Nephron (organoid): Measurements from ENCODE around the gene DMRT1.

Experiments
- H3K27ac Mint-ChIP-seq, 3 experiments: 2 replicates each; pipeline ENCODE4 v1.8.0; 2020; ENCODE audit warnings: mixed read lengths in 3 of 3, mild to moderate bottlenecking in 2 of 3, moderate library complexity in 1 of 3
- H3K27me3 Mint-ChIP-seq: 2 replicates; pipeline ENCODE4 v1.8.0; 2021; ENCODE audit warnings: low read depth, mild to moderate bottlenecking, moderate library complexity, mixed read lengths
- H3K36me3 Mint-ChIP-seq: 2 replicates; pipeline ENCODE4 v1.8.0; 2020; ENCODE audit warnings: low read depth, mixed read lengths
- H3K4me1 Mint-ChIP-seq: 2 replicates; pipeline ENCODE4 v1.8.0; 2020; ENCODE audit warnings: mixed read lengths
- H3K4me3 Mint-ChIP-seq, 3 experiments: 2 replicates each; pipeline ENCODE4 v1.8.0; 2020; ENCODE audit warnings: mild to moderate bottlenecking in 3 of 3, mixed read lengths in 3 of 3, moderate library complexity in 2 of 3
- H3K9me3 Mint-ChIP-seq: 2 replicates; pipeline ENCODE4 v1.8.0; 2020; ENCODE audit warnings: mixed read lengths
- CTCF ChIP-seq, 3 experiments: fragments of 200-600 bp; sonication (generic); IDR thresholded peaks; one replicate each; pipeline ENCODE4 v1.5.0; 2021; ENCODE audit warnings: antibody characterized with exemption in 3 of 3; ENCODE audit not compliant: unreplicated experiment in 3 of 3

Gene DMRT1

GRCh38 chr9:952546-952945, 111.0 kb downstream of the DMRT1 start:
- Mint-ChIP-seq H3K9me3 (peaks cover 3% of the 10 kb centered on the region), H3K27me3 (peaks cover 23% of the 10 kb centered on the region)

GRCh38 chr9:959105-959504, 117.6 kb downstream of the DMRT1 start:
- H3K27ac Mint-ChIP-seq: no peak overlapping the region
- H3K4me1 Mint-ChIP-seq: no peaks in the 10 kb centered on the region
- H3K36me3 Mint-ChIP-seq: no peaks in the 10 kb centered on the region
- no peaks in the 10 kb centered on the region for H3K9me3 Mint-ChIP-seq
- no peak for TF ChIP-seq CTCF (IDR thresholded peaks at IDR 0.05; ENCODE audit: unreplicated experiment in 3 of 3)
- no peak overlapping the region for H3K4me3 Mint-ChIP-seq
- peaks cover 56% of the 10 kb centered on the region for H3K27me3 Mint-ChIP-seq

More at GRCh38 chr9:952546-952945, 111.0 kb downstream of the DMRT1 start:
- Mint-ChIP-seq H3K27ac (no peak overlapping the region), H3K4me1 (no peaks in the 10 kb centered on the region), H3K4me3 (no peak overlapping the region), H3K36me3 (no peaks in the 10 kb centered on the region)
- TF ChIP-seq CTCF (IDR thresholded peaks at IDR 0.05; ENCODE audit: unreplicated experiment in 3 of 3): no peak

DNA sequence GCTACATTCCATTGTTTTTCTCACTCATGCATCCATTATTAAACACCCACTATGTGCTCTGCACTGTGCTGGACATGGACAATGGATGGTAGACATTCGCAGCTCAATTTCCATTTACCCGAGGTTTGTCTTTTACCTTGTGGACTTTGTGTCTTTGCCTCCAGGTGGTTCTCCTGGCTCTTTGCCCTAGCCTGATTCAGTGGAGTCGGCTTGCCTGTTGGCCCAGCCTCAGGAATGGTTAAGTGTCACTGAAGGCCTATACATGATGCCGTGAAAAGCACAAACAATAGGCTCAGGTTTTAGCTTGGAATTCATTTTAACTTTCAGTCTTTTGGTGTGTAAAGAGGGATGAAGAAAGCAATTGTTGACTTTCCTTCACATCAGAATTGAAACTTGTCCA, 118.4 kb downstream of the DMRT1 start:
- Mint-ChIP-seq H3K36me3 (no peaks in the 10 kb centered on the region), H3K27me3 (peaks cover 64% of the 10 kb centered on the region), H3K4me3 (no peak overlapping the region), H3K4me1 (no peaks in the 10 kb centered on the region), H3K27ac (no peak overlapping the region), H3K9me3 (no peaks in the 10 kb centered on the region)
- TF ChIP-seq CTCF (IDR thresholded peaks at IDR 0.05; ENCODE audit: unreplicated experiment in 3 of 3): no peak

DNA sequence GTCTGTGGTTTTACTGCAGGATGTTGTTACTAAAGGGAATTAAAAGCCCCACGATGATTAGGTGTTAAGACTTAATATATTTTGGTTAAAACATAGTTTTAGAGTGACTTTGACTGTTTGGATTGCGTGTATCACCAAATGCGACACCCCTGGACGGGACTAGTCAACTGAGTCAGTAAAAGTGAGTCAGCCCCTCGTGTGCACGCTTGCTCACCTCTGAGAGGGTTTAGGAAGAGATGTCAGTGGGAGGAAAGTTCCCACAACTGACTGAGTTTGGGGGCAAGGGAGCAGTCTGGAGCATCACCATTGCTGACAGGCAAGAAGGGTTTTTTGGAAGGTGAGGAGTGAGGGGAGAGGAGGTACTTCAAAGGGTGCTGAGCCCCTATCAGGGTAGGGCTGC, 120.5 kb downstream of the DMRT1 start:
- TF ChIP-seq CTCF (IDR thresholded peaks at IDR 0.05; ENCODE audit: unreplicated experiment in 3 of 3): no peak
- Mint-ChIP-seq H3K27me3 (peaks cover 85% of the 10 kb centered on the region), H3K9me3 (no peaks in the 10 kb centered on the region), H3K4me1 (no peaks in the 10 kb centered on the region), H3K4me3 (no peak overlapping the region), H3K27ac (no peak overlapping the region), H3K36me3 (no peaks in the 10 kb centered on the region)

DNA sequence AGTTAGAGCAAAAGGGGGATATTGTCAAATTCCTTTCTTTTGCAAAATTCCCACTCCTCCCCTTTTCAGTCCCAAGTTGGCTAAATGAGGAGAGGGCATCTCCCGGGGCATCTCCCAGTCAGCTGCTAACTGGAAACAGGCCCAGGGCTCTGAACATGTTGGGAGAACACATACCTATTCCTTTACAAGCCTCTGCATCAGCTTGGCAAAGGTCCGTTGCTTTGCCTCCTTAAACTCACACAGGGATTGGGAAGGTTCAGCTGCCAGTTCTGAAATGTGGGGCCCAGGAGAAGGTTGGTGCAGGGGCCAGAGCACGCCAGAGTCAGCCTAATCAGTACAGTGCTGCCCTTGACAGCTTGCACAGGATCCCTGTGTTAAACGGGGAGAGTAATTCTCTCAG, 124.0 kb downstream of the DMRT1 start:
- H3K27ac Mint-ChIP-seq: no peak overlapping the region
- no peak for TF ChIP-seq CTCF (IDR thresholded peaks at IDR 0.05; ENCODE audit: unreplicated experiment in 3 of 3)

GRCh38 chr9:966870-967269, 125.4 kb downstream of the DMRT1 start:
- Mint-ChIP-seq H3K9me3 (no peaks in the 10 kb centered on the region), H3K27ac (no peak overlapping the region), H3K4me3 (no peak overlapping the region), H3K27me3 (peaks cover 100% of the 10 kb centered on the region), H3K4me1 (peaks cover 14% of the 10 kb centered on the region), H3K36me3 (no peaks in the 10 kb centered on the region)
- no peak for TF ChIP-seq CTCF (IDR thresholded peaks at IDR 0.05; ENCODE audit: unreplicated experiment in 3 of 3)

More for the DNA sequence above, 124.0 kb downstream of the DMRT1 start:
- peaks cover 100% of the 10 kb centered on the region for H3K27me3 Mint-ChIP-seq
- H3K4me1 Mint-ChIP-seq: peaks cover 14% of the 10 kb centered on the region
- H3K4me3 Mint-ChIP-seq: no peak overlapping the region
- no peaks in the 10 kb centered on the region for H3K36me3 Mint-ChIP-seq
- H3K9me3 Mint-ChIP-seq: no peaks in the 10 kb centered on the region
